GM18498 (cell line): ENCODE measurements around the gene CASKIN1.

Experiments used
- ATAC-seq: cut with Tn5 transposase; IDR thresholded peaks from one replicate; pipeline ENCODE4 v1.9.1; 2021; ENCODE audit warnings: mild to moderate bottlenecking, moderate library complexity; ENCODE audit not compliant: unreplicated experiment

CASKIN1 gene

GRCh38 chr16:2160915-2161551 is 35.4 kb downstream of the CASKIN1 start:
- ATAC-seq = no peak

GRCh38 chr16:2159175-2159838 is 37.1 kb downstream of the CASKIN1 start:
- ATAC-seq = no peak

- ATAC-seq = no peak
Observed at GRCh38 chr16:2158262-2158638, 38.2 kb downstream of the CASKIN1 start.

DNA sequence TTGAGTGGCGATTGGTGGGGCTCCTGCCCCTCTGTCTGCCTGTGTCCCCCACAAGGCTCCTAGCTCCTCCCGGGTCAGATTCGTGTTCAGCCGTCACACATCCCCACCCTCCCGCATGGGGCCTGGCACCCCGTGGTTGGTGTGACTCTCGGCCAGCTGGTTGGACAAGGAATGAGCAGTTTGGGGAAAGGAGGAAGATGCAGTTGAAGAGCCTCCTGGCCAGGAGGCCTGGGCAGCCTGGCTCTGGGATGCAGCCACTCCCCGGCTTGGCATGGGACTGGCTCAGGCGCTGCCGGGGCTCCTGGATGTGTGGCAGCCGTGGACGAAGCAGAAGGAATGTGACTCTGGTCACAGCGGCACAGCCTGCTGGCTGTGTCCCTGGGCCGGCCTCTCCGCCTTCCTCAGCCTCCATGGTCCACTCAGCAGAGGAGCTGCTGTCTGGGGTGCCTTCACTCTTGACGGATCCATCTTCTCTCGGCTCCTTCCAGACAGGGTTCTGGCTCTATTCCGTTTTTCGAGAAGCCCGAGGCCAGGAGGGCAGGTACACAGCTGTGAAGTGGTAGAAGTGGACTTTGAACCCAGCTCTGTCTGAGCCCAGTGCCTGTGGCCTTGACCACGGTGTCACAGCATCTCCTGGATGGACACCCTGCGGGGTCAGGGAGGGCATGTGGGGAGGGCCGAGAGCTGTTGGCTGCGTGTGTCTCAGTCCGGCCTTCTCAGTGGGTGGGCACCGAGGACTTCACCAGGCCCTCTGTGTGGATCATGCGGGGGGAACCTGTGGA is 38.7 kb downstream of the CASKIN1 start:
- ATAC-seq = no peak

GRCh38 chr16:2156849-2157224 is 39.6 kb downstream of the CASKIN1 start:
- no peak for ATAC-seq

DNA sequence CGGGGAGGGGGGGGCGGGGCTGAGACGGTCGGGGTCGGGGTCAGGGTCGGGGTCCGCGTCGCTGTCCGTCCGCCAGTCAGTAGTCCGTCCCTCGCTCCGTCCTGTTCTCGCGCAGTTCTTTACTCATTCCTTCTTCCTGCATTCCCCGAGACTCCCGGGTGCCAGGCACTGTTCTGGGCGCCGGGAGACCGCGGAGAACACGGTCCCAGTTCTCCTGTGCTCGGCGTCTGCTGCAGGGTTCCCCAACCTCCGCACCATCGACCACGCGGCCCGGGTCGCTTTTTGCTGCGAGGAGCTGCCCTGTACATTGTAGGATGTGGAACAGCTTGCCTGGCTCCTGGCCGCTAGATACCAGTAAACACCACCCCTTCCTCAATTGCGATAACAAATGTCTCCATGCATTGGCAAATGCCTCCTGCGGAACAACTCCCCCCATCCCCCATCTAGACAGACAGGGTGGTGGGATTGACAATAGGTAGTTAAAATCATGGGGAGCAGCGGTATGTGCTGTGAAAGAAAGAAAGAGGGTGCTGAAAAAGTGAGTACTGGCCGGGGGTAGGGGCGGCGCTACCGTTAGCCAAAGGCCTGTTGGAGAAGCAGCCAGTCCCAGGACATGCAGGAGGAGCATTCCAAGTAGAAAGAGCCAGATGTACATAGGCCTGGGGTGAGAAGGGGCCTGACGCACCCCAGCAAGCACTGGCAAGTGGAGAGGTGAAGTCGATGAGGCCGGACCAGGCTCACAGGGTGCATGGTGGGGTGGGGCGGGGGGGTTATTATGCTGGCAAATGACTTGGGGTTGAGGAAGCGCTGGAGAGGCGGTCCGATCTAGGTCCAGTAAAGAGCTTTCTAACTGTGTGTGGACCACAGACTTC is 40.2 kb downstream of the CASKIN1 start:
- no peak for ATAC-seq

DNA sequence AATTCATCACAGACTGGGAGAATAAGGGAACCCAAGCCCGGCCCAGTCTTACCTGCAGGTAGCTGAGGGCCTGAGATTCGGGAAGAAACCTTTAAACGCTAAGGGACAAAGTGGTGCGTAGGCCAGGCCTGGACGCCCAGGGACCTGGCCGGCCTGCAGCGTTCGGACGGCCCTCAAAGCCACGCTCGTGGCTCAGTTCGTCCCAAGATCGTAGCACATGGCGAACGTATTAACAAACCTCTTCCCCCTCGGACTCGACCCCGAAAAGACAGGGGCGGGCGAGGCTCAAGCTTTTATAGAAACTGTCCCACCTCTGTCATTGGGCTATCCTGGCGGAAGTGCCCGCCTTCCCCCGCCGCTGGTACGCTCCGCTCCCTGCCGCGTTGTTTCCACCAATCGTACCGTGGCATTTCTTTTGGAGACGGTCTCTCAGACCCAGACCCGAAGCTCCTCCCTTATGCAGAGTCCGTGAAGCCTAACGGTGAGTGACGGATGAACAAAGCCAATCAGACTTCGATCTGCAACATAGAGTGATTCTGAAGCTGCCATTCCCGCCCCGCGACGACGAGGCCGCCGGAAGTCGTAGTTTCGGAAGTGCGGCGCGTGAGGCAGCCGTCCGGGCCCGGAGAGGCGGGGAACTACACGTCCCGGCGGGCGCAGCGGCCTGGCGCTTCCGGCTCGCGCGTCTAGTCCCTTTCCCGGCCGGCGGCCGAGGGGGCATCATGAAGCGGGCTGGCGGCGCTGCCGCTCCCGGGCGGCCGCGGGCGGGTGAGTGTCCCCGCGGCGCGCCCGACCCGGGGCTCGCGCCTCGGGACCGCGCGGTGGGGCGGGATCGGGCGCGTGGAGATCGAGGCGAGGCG is 41.1 kb downstream of the CASKIN1 start, which contains the start of gene TRAF7:
Gene TRAF7, plus strand, starts transcription at position 692 of the 860 bp plus-strand sequence. CDS start 8,139 bp downstream, outside the sequence.
- peak; percentile 82 for ATAC-seq

GRCh38 chr16:2154533-2155090 is 41.8 kb downstream of the CASKIN1 start:
- peak; percentile 0 for ATAC-seq

- no peak for ATAC-seq
Observed at GRCh38 chr16:2152695-2153506, 43.5 kb downstream of the CASKIN1 start.

GRCh38 chr16:2151188-2152091 is 45.0 kb downstream of the CASKIN1 start:
- ATAC-seq = no peak

DNA sequence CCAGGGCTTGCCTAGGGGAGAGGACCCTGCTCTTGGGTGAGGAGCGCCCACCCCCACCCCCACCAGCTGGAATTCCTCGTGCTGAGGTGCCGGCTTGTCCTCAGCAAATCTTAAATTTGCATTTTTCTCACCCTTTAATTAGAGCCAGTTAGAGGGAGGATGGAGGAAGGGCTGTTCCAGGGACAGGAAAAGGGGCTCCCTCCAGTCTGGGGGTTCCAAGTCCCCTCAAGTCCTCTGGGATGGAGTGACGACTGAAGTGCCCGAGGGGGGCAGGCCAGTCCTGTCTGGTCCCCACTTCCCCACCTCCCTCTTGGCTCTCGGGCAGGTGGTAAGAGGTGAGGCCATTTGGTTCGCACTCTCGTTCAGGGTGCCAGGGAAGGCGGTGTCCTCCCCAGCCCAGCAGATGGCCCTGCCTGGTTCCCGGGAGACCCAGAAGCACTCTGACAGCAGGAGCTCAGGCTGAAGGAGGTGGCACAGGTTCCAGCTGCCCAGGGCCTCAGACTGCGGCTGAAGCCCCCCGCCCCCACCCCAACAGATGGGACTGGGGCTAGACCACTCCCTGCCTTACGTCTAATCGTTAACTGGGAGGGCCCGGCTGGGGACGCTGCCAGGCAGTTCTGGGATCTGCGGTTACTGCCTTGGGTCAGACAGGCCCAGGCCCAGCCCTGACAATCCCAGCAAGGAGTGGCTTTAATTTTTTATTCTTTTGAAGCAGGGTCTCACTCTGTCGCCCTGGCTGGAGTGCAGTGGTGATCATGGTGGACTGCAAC is 45.8 kb downstream of the CASKIN1 start:
- no peak for ATAC-seq

GRCh38 chr16:2149630-2150417 is 46.6 kb downstream of the CASKIN1 start:
- no peak for ATAC-seq

DNA sequence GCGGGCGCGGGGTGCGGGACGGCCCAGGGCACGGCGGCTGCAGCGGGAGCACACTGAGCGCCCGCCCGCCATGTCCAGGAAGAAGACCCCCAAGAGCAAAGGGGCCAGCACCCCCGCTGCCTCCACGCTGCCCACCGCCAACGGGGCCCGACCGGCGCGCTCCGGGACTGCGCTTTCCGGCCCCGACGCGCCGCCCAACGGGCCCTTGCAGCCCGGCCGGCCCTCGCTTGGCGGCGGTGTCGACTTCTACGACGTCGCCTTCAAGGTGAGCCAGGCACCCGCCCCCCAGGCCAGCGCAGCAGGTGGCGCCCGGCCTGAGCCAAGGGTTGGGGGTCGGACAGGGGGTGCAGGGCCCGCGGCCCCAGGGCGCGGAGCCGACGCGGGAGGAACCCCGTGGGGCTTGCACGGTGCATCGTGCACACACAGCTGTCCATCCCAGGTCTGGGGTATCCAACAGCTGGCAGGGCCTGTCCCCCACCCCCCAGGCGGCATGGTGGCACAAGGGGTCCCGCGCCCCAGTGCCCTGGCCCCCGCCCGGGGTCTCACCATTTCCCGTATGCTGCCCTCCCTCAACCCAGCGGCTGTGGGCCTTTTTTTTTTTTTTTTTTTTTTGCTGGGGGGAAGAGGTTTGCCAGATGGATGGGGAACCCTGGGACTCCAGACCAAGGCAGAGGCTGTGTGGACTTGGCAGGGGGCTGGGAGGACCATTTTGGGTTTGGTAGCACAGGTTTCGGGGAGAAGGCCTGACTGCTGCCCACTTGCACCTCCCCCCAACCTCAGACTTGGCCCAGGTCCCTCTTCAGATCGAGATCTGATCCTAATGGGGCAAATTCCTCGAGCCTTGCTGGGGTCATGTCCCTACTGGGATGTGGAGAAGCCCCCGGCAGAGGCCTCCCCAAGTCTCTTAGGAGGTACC is 47.4 kb downstream of the CASKIN1 start:
- ATAC-seq = no peak

GRCh38 chr16:2147981-2148671 is 48.3 kb downstream of the CASKIN1 start, which contains the start of gene RAB26:
RAB26 (plus strand) TSS chr16:2148625; CDS start chr16:2148784, 159 bp downstream.
- no peak for ATAC-seq

DNA sequence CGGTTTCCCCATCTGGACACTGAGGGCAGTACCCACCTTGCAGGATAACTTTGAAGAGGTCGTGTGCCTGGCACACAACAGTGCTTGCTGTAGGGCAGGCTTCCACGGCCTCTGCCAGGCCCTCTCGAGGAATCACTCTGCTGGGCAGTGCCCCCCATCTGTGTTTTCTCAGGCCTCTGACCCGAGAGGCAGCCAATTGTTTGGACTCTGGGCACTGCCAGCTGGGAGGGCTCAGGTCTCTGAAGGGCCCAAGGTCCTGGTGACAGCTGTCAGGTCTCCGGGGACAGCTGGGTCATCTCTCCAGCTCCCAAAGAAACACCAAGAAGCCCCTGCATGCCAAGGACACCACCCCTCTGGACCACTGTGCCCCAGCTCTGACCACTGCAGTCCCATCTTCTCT is 49.0 kb downstream of the CASKIN1 start:
- ATAC-seq = no peak
